Panc1 (cell line): Measurements from ENCODE around the gene TERT.

Experiments
- POLR2AphosphoS5 ChIP-seq: IDR thresholded peaks from 2 replicates; pipeline ENCODE4 v1.6.1; 2012; ENCODE audit warnings: mild to moderate bottlenecking, low read depth, low read length, moderate library complexity
- SIN3A ChIP-seq: IDR thresholded peaks from 2 replicates; pipeline ENCODE4 v1.6.1; 2012; ENCODE audit warnings: low read depth, mild to moderate bottlenecking, low read length, moderate library complexity, borderline replicate concordance; ENCODE audit not compliant: insufficient read depth
- TCF7L2 ChIP-seq: IDR thresholded peaks from 2 replicates; pipeline ENCODE4 v1.6.1; 2011; ENCODE audit warnings: mild to moderate bottlenecking, low read depth, low read length, inconsistent platforms
- TF ChIP-seq, protein P1 (sequence below): fragments of 450-650 bp; IDR thresholded peaks from 2 replicates; pipeline ENCODE4 v1.5.1; 2017; ENCODE audit warnings: mild to moderate bottlenecking

GRCh38 chr5:1247811-1248210 lies 47.1 kb downstream of the TERT start:
- TF ChIP-seq TCF7L2 (no peak), SIN3A (no peak), POLR2AphosphoS5 (no peak)
- TF ChIP-seq, protein P1, sequence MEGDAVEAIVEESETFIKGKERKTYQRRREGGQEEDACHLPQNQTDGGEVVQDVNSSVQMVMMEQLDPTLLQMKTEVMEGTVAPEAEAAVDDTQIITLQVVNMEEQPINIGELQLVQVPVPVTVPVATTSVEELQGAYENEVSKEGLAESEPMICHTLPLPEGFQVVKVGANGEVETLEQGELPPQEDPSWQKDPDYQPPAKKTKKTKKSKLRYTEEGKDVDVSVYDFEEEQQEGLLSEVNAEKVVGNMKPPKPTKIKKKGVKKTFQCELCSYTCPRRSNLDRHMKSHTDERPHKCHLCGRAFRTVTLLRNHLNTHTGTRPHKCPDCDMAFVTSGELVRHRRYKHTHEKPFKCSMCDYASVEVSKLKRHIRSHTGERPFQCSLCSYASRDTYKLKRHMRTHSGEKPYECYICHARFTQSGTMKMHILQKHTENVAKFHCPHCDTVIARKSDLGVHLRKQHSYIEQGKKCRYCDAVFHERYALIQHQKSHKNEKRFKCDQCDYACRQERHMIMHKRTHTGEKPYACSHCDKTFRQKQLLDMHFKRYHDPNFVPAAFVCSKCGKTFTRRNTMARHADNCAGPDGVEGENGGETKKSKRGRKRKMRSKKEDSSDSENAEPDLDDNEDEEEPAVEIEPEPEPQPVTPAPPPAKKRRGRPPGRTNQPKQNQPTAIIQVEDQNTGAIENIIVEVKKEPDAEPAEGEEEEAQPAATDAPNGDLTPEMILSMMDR, result no peak
